ENCODE measurements around the gene ACCS. TPM values are rescaled to one million over a fixed set of nuclear protein-coding genes. Genes with fewer than 3 reads are reported as not detected.

The ACCS gene
- total RNA-seq, 2 experiments from 2014 or later = 2.1 to 2.8 TPM

DNA sequence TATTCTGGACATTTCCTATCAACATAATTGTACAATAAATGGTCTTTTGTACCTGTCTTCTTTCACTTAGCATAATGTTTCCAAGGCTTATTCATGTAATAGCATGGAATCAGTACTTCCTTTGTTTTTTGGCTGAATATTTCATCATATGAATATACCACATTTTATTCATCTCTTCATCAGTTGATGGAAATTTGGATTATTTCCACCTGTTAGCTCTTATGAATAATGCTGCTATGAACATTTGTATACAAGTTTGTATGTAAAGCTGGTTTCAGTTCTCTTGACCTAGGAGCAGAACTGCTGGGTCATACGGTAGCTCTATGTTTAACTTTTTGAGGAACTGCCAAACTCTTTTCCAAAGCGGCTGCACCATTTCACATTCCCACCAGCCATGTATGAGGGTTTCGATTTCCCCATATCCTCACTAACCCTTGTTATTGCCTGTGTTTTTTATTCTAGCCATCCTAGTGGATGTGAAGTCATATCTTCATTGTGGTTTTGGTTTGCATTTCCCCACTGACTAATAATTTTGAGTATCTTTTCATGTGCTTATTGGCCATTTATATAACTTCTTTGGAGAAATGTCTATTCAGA, 50.3 kb downstream of the ACCS start:
- ChIA-PET POLR2A (no interaction called here), CTCF (no interaction called here)

DNA sequence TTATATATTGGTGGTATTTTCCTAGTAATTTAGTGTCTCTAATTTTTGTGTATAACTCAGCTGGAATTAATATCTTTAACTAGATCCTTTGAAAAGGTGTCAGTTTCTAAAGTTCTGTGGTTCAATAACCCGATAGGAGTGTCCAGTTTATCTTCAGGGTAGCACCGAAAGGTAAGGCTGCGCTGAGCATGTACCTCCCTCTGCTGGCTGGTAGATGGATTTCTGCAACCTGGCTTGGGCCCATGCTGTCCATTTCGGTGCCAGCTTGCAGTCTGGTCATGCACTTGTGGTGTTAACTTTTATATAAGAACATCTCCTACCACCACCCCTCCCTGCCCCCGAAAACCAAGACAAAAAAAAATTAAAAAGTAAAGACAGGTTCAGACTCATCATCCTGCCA, 54.1 kb downstream of the ACCS start:
- ChIA-PET CTCF (interaction anchor here (1.2 kb wide), 1 partner anchor 10 kb away, joined by 3 read pairs; no protein-coding TSS in a partner anchor), POLR2A (no interaction called here)

DNA sequence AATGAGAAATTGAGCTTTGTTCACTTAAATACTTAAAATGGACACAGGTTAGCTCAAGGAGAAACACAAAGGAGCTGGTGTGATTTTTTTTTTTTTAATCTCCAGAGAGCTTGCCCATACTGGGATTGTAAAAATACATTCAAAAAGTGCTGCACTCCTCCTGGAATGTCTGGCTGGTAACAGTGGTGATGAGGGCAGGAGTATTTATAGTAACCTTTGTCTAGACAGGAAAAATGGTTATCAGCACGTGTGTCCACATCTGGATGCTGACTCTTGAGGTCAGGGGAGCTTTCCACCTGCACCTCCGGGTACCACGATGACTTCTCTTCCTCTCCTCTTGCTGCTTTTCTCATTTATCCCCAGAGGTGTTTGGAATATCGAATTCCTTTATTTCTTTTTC, 59.5 kb downstream of the ACCS start:
- ChIA-PET POLR2A (no interaction called here), CTCF (no interaction called here)

DNA sequence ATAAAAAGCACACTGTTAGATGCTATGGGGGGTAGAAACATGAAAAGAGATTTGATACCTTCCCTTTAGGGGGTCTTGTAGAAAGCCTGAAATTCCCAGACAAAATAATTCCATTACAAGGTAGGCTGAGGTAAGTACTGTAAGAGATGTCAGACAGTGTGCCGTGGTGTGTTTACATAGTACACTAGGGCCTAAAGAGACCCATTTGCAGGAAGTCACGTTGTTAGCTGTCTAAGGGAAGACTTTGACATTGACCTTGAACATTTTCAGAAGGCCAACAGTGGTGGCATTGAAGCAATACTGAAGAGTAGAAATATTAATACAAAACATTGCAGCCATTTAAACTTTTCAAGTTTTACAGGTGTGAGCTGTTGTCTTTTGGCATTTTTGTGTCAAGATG, 60.2 kb downstream of the ACCS start:
- CTCF ChIA-PET = no interaction called here

DNA sequence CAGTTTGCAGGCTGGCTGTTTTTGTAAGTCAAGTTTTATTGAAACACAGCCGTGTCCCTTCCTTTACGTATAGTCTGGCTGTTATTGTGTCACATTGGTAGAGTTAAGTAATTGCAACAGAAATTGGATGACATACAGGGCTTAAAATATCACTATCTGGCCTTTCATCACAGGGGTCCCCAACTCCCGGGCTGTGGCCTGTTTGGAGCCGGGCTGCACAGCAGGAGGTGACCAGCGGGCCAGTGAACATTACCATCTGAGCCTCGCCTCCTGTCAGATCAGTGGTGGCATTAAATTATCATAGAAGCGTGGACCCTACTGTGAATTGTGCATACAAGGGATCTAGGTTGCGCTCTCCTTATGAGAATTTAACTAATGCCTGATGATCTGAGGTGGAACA, 61.1 kb downstream of the ACCS start:
- CTCF ChIA-PET = no interaction called here
- POLR2A ChIA-PET = no interaction called here

More for the DNA sequence above, 60.2 kb downstream of the ACCS start:
- POLR2A ChIA-PET = no interaction called here

DNA sequence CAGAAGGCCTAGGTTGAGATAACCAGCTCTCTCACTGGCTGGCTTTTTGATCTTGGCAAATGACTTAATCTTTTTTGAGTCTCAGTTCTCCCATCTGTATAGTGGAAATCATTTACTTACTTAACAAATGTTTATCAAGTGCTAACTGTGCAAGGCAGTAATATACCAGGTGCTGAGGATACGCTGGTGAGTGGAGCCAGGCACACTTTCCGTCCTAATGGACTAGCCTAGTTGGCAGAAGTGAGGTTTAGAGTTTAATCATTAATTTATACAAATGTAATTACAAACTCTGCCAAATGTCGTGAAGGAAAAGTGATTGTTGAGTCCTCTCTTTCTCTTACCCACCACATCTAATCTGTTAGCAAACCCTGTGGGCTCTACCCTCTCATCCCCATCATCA, 62.7 kb downstream of the ACCS start:
- ChIA-PET POLR2A (no interaction called here), CTCF (no interaction called here)

GRCh38 chr11:44130751-44131150, 64.7 kb downstream of the ACCS start:
- ChIA-PET POLR2A (no interaction called here), CTCF (no interaction called here)

GRCh38 chr11:44133335-44133946, 67.4 kb downstream of the ACCS start:
- POLR2A ChIA-PET = no interaction called here
- CTCF ChIA-PET = interaction anchor here (1.0 to 1.7 kb wide), 4 partner anchors 13 to 39 kb away, joined by 3 to 4 read pairs (median 3); partner anchors contain the start of gene EXT2

Other genes starting within 250 kb of the ACCS start
- 10 to 100 TPM; 48.1 to 49.7 TPM for gene ALKBH3, start 185.4 kb upstream of the ACCS start, total RNA-seq
- gene C11orf96, start 123.6 kb upstream of the ACCS start, total RNA-seq = under 1 TPM; 0.42 to 0.46 TPM
- not detected for gene ACCSL, start 18.3 kb upstream of the ACCS start, total RNA-seq
- 10 to 100 TPM; 32.4 to 35.2 TPM for gene EXT2, start 29.4 kb downstream of the ACCS start, total RNA-seq
- gene ALX4, start 243.9 kb downstream of the ACCS start, total RNA-seq = not detected

Measured in activated CD8-positive, alpha-beta memory T cell treated with anti-CD3 and anti-CD28 coated beads for 36 hours (primary cell).